CD4-positive, alpha-beta T cell treated with Interleukin-15 for 4 hours (primary cell): ENCODE measurements around the gene EBF3.

ENCODE experiments used
- DNase-seq: peaks from one replicate; pipeline ENCODE4 v3.0.0-alpha.2; 2020; ENCODE audit warnings: low spot score

EBF3 gene

GRCh38 chr10:129959544-129960480, 4.3 kb downstream of the EBF3 start:
- DNase-seq, result no peak

GRCh38 chr10:129958629-129959543, 5.2 kb downstream of the EBF3 start:
- no peak for DNase-seq

- DNase-seq, result no peak
Measured at GRCh38 chr10:129958148-129958628, 5.9 kb downstream of the EBF3 start.

- no peak for DNase-seq
Measured at GRCh38 chr10:129956876-129957673, 7.0 kb downstream of the EBF3 start.

GRCh38 chr10:129956286-129956670, 7.8 kb downstream of the EBF3 start:
- DNase-seq, result no peak

GRCh38 chr10:129955601-129956285, 8.3 kb downstream of the EBF3 start:
- DNase-seq, result no peak

GRCh38 chr10:129954492-129955315, 9.4 kb downstream of the EBF3 start:
- DNase-seq, result no peak

- DNase-seq, result no peak
Measured at GRCh38 chr10:129953119-129954051, 10.7 kb downstream of the EBF3 start.

GRCh38 chr10:129952378-129953118, 11.5 kb downstream of the EBF3 start:
- no peak for DNase-seq

- no peak for DNase-seq
Measured at GRCh38 chr10:129951970-129952265, 12.2 kb downstream of the EBF3 start.

- DNase-seq, result no peak
Measured at GRCh38 chr10:129951101-129951969, 12.7 kb downstream of the EBF3 start.

GRCh38 chr10:129950676-129951075, 13.4 kb downstream of the EBF3 start:
- DNase-seq, result no peak

- DNase-seq, result no peak
Measured at GRCh38 chr10:129949891-129950291, 14.2 kb downstream of the EBF3 start.

GRCh38 chr10:129949411-129949810, 14.7 kb downstream of the EBF3 start:
- no peak for DNase-seq

- no peak for DNase-seq
Measured at GRCh38 chr10:129946859-129947258, 17.2 kb downstream of the EBF3 start.

- no peak for DNase-seq
Measured at GRCh38 chr10:129945941-129946760, 17.9 kb downstream of the EBF3 start.

GRCh38 chr10:129945526-129945925, 18.5 kb downstream of the EBF3 start:
- no peak for DNase-seq
